CD4-positive, alpha-beta T cell treated with Interleukin-21 for 1 hour (primary cell): Measurements from ENCODE around the gene SLC4A2.

Experiments used
- DNase-seq: peaks from one replicate; pipeline ENCODE4 v3.0.0-alpha.2; 2020

The SLC4A2 gene

GRCh38 chr7:151118108-151119054 lies 59.0 kb downstream of the SLC4A2 start:
- DNase-seq: no peak

- DNase-seq: no peak
Observed at GRCh38 chr7:151119055-151119415, 59.6 kb downstream of the SLC4A2 start.

- no peak for DNase-seq
Observed at GRCh38 chr7:151119902-151120301, 60.5 kb downstream of the SLC4A2 start.

DNA sequence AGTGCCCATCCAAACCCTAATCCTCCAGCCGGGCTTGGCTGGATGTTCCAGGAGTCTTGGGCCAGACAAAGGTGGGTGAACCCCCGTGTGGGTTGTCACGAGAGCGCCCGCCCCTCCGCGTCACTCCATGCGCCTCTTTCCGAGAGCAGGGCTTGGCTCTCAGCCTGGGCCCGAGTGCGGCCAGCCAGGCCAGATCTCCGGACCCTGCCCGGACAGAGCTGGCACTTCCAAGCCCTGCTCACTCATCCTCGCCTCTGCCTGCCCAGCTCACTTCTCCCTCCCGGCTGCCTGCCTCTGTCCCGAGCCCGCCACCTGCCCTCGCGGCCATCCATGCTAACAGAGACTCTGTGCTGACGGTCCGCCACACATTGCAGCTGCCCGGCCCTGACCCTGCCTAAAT lies 61.5 kb downstream of the SLC4A2 start:
- DNase-seq: no peak

DNA sequence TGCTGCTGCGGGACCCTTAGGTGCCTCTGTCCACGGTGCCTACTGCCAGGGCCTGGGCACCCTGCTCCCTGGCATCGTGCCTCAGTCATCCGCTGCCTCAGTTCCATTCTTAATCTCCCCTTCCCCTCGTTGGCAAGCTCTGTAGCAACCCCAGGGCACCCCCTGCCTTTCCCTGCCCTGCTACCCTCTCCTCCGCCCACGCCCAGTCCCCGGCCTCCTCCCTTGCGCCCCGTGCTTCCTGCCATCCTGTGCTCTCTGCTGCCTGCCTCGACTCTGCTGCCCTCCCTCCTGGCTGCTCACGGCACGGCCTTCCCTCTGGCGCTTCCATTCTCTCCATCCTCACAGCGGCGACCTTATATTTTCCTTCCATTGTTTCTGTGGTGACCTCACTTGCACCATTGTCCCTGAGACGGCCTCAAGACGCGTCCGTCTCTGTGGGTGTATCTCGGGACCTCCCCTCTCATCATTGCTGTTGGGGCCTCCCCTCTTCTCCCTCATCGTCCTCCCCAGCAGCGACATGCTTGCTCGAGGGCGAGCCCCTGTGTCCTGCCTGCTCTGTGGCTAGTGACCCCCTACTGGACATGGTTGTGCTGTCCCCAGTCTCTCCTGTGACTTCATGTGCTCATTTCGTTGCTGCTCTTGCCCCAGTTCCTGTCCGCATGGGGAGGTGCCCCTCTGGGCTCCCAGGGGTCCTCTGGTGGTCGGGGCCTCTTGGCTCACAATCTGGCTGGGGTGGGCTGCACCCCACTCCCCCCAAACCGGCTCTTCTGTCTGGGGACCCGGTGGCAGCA lies 62.2 kb downstream of the SLC4A2 start:
- DNase-seq: no peak

DNA sequence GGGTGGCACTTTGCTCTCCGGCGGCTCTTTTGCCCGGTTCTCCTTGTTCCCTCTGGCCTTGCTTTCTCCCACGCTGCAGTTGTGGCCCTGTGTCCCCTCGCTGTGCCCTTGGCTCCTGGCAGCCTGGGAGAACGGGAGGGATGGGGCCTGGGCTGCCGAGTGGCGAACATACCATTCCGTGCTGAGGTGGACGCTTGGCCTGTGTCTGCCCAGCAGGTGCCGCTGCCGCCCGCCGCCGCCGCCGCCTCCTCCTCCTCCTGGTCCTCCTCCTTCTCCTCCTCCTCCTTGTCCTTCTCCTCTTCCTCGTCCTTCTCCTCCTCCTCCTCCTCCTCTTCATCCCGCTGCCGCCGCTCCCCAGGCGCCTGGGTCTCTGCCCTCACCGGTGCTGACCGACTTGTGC lies 62.9 kb downstream of the SLC4A2 start:
- no peak for DNase-seq

DNA sequence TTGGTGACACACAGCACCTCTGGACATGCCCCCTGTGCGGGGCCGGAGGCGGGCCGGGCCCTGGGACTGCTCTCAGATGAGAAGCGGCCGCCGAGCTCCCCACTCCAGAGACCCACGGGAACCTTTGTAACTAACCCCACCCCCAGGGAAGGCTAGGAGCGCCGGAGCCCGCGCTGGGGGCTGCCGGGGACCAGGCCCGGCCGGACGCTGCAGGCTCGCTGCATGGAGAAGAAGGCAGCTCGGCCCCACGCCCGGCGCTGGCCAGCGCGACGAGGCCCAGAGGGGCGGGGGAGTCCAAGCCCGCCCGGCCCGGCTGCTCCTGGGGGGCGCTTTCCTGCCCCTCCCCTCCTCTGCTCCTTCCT lies 63.4 kb downstream of the SLC4A2 start:
- DNase-seq: no peak

DNA sequence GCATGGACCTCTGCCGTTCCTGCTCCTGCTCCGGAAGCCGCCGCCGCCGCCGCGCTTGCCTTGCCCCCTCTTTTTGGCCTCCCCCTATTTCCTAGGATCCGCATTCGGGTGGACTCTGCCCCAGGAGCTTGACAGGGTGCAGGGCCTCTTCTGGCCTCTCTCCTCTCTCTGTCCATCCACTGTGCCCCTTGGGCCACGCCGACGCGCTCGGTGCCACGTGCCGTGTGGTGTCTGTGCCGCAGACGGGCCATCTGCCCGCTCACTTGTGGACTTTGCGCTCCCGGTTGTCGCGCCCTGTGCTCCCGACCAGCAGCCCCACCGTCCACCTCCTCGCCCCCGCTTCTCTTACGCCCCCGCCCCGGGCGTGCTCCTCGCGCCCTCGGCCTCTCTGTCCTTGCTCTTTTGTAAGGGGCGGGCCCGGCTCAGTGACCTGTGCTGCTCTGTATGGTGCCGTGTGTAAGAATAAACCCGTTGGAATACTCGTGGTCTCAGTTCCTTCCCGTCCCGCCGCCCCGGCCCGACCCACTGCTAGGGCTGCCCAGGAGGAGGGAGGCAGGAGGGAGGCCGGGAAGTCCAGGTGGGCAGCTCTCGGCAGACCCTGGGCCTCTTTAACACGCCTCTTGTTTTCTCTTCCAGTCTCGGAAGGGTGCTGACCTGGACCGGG lies 63.9 kb downstream of the SLC4A2 start:
- no peak for DNase-seq

DNA sequence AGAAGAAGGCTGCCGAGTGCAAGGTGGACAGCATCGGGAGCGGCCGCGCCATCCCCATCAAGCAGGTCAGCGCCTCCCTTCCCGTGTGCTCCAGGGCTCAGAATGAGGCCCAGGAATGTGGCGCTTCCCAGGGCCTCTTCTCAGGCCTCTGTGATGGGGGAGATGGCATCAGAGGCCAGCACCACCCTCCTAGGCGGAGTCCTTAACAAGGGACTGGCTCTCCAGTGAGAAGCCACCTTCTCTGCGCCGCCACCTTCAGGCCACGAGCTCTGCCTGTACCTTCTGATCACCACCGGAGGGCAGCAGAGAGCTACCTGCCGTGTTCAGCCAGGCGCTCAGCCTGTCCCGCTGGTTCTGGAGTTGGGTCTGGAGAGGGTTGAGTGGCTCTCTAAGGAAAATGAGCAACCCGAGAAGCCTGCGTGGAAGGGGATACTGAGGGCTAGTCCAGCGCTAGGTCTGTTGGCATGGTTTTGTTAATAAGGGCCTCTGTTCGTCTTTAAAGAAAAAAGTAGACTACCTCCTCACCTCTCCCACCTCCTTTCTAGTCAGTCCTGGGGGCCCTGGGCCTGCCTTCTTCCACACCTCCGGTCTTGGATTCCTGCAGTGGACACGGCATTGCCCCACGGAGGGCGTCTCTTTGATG lies 64.6 kb downstream of the SLC4A2 start:
- peak; percentile 85 for DNase-seq

DNA sequence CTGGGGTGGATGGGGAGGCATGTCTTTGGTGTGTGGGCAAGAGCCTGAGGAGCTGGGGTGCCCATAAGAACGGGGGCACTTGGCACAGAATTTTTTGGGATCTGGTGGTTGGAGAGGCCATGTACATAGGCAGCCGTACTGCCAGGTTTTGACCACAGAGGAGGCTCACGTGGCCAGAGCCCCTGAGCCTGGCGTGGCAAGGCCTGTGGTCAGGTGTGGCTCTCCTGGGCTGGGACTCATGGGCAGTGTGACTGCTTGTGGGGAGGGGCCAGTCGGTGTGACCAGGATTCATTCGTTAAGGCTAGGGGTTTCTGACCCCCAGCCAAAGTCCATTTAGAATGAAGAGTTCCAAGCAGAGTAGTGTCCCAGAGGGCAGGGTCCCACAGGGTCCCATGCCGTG lies 65.1 kb downstream of the SLC4A2 start:
- no peak for DNase-seq

GRCh38 chr7:151124899-151125399 lies 65.6 kb downstream of the SLC4A2 start:
- DNase-seq: no peak

- no peak for DNase-seq
Observed at GRCh38 chr7:151125470-151125845, 66.1 kb downstream of the SLC4A2 start.

DNA sequence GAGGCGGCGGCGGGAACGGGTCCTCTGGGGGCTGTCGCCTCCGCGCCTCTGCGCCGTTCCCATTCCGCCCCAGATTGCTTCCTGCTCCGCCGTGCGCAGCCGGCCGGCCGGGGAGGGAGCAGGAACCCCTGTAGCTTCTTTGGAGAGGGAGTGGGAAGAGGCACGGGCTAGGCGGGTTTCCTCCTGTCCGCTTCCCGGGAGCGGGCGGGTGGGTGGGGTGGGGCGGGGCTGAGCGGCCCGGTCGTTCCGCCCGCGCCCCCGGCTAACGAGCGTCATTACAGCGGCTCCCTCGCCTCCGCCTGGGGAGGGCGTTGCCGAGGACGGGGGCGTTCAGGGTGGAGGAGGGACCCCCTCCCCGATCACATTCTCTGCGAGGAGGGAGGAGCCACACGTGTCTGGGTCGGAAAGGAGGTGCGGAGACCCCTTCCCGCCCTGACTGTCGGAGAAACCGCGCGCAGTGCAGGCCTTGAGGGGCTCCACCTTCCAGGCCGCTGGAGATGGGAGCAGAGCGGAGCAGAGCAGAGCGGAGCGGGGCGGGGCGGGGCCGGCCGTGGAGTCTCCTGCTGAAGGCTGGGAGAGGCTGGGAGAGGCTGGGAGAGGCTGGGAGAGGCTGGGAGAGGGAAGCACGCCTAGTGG lies 66.6 kb downstream of the SLC4A2 start:
- no peak for DNase-seq
